NCI-H2196 (cell line): ENCODE data around the gene WWOX.
"Not testable (repeated sequence)": the region's sequence is repeated elsewhere in the genome, so short reads cannot be mapped to it uniquely, and the experiment has no call there.

ENCODE experiments used
- DNase-seq: peaks from one replicate; lab custom pipeline; 2025; ENCODE audit not compliant: unreplicated experiment; lab: John Stamatoyannopoulos, UW

WWOX gene

DNA sequence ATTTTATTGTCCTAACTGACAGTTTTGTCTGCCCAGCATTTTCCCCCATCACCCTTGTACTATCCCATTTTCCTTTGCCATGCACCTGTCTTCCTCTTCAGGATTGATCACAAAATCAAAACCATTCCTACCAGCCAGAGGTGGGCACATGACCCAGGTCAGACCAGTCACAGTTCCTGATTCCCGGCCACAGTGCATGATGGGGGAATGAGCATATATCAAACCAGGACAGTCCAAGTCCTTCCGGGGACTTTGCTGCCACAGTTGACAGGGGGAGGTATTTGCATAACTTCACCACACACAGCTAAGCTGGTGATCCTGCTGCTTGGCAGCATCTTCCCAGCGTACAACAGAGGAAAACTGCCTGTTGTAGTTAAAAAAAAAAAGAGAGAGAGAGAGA is 493.9 kb downstream of the WWOX start:
- no peak for DNase-seq

DNA sequence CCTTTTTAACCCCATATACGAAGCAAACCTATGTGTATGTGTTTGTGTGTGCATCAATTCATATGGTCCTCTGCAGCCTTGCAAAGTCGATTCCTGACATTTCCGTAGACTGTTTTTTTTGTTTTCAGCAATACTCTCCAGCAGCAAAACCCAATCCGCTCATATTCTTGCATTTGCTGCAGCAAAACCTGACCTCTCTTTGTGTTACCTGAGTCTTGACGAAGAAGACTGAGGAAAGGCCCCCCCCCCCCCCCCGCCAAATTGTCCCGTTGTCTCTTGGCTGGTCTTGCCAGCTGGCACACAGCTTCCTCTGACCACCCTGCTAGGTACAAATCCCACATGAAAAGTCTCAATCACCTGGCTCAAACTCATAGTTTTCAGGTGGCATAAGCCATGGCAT is 494.7 kb downstream of the WWOX start:
- DNase-seq = no peak

DNA sequence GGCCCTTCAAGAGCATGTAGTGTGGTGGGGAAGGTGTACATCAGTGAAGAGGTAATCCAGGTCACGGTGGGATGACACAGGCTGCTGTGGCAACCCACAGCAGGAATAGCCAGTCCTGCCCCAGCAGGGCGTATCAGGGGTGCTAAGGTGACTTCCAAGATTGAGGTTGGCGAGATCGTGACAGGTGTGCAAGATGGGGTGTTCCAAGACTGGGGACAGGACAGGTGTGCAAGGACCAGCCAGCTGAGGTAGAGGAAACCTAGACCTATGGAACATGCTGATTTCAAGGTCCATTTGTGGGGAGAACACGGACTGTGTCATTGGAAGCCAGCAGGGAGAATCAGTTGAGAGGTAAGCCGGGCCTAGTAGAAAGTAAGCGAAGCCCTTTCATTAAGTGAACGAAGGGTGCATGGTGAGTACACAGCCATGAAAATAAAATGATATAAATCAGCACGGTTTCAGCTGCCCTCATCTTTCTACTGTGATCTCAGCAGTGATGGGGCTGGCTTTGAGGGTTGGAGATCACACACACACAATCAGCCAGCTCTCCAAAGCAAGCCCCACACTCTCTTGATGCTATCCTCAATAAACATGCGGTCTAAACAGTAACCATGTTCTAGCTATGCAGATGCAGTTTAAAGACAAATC is 497.0 kb downstream of the WWOX start:
- DNase-seq = no peak

DNA sequence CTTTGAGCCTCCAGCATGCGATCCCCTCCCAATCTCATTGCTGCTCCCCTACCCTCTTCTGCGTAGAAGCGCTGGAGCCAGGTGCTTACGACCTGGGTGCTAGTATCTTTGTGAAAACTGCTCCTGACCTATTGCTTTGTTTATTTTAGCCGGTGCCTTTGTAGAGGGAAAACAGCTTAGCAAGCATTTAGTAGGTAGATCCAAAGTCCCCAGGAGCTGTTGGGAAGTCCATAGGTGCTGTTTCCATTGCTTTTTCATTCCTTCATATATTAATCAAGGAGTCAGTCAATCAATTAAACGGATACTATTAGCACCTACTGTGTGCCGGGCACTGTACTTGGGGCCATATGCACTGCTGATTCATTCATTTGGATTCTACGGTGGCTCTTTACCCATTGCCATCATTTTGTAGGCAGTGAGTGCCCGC is 497.6 kb downstream of the WWOX start:
- DNase-seq = no peak

DNA sequence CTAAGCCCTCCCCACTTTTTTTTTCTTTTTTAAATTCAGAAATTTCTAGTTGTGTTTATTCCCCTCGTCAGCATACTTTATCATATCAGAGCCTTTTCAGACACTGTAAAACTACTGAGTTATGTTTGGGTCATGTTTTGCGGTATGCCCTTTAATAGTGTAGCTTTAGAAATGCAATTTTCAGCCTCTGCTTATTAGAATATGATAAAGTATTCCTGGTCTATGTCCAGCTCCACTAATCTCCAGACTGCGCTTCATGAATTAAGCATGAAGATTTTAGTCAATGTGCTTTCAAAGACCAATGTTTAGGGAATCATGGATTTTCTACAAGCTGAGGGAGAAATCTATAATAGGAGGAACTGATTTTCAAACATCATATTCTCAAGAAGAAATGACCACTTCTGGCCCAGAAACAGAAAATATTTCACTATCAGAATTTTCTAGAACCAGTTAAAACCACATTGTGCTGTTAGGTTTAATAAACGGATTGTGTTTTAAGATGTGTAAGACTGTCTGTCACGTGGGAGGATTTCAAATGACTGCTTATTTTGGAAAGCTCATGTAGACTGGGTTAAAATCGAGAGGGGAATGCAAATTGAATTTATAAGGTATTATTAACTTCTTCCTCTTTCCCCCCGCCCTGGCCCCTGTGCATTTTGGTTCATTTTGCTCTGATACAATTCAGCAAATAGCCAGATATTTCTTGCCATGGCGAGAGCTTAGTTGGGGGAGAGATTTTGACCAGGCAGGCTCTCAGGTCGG is 498.5 kb downstream of the WWOX start:
- no peak for DNase-seq

DNA sequence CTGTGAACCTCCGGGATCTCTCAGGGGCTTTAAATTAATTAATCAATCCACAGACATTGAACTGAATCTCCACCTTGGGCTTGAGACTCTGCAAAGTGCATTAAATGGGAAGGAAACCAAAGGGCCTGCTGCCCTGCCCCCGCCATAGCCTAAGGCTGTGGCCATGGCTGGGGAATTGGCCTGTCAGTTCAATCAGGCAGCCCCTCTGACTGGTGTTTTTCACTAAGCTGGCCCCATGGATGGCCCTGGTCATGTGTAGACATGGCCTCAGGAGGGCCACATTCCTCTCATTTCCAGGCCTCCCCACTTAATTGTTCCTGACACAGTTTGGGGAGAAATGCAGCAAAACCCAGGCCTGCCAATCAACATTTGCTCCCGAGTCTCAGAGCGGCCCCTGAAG is 499.8 kb downstream of the WWOX start:
- DNase-seq = no peak

DNA sequence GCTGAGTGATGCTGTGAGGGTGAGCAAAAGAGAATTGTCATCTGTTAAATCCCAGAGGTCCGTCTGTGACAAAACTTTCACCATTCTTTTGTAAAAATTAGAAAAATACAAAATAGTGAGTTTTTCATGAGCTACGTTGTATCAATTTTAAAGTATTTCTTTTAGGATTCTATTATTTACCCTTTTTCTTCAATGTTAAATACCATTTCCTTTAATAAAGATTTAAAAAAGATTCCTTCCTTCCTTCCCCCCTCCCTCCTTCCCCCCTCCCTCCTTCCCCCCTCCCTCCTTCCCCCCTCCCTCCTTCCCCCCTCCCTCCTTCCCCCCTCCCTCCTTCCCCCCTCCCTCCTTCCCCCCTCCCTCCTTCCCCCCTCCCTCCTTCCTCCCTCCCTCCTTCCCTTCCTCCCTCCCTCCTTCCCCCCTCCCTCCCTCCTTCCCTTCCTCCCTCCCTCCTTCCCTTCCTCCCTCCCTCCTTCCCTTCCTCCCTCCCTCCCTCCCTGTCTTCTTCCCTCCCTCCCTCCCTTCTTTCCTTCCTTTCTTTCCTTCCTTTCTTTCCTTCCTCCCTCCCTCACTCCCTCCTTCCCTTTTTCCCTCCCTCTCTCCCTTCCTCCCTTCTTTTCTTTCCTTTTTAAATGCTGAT is 505.1 kb downstream of the WWOX start:
- not testable (repeated sequence) for DNase-seq

DNA sequence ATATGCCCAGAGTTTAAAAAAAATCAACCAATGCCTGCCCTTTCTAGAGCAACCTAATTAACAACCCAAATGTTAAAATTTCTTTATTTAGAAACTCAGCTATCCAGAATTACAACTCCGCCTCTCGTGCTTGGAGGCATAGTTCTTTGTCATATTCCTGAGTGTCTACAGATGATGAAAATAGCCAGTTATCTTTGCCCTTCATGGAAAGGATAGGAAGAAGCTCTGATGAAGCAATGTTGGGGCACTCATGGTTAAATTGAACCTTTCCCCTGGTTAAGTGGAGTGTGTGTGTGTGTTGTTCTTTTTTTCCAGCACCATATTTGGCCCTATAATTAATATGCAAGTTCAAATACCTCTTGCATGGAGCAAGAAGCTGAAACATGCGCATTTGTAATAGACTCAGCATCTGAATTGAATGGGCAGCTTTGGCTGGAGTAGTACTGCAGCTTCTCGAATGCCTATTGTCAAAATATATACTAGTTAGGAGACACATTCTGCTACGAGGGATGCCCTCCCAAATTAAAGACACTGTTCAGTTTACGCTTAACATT is 506.2 kb downstream of the WWOX start:
- no peak for DNase-seq

DNA sequence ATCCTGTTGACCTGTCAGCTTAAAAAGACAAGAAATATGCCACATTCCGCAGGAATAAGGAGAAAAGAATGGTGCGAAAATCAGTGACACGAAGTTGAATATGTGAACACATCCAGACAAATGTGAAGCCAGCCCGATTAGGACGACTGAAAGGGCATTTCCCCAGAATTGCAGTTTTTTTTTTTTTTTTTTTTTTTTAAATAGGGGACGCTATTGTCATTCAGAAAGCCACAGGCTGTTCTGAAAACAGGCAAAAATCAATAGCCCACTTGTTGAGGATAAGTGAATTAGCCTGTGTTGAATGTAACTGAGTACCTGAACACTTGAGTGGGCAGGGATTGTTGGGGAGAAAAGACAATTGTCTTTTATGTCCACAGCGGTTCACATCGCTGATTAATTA is 507.1 kb downstream of the WWOX start:
- no peak for DNase-seq

DNA sequence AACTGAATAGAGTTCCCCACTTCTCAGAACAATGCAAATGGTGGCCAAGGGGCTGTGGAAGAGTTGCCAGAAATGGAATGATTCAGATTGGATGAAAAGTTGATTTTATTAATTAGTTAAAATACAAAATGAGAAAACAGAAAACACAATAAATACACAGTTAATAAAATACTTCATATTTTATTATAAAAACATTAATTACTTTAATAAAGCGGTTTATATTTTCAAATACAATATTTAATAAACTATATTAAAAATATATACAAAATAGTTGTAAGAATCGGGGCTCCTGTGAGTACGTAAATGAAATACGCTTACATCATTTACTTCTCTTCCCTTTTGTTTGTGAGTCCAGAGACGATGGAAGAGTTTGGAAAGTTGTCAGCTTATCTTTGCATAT is 507.6 kb downstream of the WWOX start:
- DNase-seq = no peak

DNA sequence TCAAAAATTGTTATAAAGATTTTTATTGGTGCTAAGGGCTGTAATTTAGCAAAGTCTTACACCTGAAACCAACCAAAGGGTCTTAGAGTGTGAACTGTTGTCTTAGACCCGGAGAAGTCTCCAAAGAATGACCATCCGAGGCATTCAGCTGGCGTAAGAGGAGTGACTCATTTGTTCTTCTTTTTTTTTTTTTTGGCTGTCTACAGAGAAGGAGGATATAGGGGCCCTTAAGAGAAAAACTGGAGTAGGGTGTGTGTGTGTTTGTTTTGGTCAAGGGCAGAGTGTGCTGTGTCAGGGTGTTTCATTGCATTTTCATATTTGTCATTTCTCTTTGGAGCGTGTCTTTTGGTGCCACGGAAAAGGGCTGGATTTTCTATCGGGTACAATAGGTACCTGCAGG is 508.0 kb downstream of the WWOX start:
- no peak for DNase-seq

DNA sequence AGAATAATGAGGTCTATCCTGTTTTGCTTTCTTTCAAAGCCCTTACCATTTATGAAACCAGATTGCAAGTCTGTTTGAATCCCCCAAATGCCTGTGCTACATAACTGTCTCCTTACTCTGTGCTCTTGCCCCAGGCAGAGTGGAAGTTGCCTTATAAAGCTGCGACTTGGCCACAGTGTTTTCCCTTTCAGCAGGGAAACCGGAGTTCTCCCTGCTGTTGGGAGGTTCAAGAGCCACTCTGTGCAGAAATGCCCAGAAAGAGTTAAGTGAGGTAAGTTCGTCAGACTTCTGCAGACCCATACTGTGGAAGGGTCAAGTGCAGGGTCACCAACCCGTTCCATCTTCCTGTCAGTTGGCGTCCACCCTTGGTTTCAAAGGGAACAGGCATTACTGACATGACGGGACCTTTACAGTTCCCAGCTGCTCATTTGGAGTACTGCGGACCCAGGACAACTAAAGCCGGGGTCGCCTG is 508.9 kb downstream of the WWOX start:
- no peak for DNase-seq

DNA sequence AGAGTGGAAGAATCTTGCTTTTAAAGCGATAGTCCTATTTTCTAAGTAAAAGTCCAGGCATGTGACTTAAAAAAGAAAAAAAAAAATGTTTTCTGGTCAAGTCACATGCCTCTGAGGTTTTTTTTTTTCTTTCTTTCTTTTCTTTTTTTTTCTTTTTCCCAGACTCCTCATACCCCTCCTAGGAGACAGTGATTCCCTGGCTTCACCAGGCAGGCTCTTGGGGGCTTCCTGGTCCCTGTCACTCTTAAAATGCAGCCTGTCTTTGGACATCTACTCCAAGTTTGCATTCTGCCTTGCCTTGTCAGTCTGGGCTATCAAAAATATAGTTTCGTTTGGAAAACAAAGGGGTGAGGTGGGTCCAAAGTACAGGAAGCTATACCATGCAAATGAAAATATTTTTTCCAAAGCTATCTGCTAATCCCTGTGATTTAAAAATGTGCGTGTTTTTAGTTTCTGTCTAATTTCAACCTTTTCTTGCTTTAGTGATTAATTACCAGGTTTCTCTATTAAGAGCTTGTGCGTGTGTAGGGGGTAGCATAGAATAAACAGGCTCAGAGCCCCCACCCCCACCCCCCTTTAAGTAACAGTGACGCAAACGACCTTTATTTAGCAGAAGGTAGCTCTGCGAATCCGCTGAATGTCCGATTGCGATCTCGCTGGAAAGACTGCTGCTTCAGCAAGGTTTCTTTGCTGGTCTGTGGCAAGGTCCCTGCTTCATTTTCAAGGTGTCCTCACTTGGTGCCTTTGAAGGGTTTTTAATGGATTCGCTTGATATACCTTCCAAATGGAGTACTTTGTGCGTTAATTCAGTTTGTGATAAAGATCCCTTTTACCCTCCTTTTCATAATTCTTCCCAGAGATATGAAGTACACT is 510.2 kb downstream of the WWOX start:
- DNase-seq = no peak

DNA sequence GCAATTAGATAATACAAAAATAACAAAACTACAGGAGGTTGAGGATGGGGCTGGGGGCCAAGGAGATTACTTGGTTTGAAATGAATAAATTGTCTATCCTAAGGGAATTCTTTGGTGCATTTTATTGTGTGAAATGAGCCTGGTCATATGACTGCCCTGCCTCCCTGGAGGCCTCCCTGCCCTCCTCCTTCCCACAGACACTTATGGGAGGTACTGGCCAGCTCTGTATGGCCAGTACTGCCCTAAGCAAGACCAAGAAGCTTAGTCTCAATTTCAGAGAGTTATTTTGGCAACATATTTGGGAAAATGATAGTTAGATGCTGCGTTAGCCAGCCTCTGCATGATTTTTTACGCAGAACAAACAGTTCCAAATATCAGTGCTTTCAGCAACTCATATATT is 511.9 kb downstream of the WWOX start:
- no peak for DNase-seq

DNA sequence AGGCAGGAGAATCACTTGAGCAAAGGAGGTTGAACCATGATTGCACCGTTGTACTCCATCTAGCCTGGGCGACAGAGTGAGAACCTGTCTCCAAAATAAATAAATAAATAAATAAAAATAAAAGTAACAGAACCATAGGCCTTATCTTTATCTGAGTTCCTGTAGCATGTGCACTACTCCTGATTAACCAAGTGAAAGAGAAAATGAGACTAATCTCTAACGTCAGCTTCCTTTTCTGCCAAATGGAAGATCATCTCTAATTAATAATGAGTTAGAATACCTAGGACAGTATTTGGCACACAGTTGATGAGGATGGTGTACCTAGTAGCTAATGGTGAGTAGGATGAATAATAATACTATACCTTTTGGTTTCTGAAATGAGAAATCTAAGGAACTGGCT is 520.4 kb downstream of the WWOX start:
- no peak for DNase-seq

DNA sequence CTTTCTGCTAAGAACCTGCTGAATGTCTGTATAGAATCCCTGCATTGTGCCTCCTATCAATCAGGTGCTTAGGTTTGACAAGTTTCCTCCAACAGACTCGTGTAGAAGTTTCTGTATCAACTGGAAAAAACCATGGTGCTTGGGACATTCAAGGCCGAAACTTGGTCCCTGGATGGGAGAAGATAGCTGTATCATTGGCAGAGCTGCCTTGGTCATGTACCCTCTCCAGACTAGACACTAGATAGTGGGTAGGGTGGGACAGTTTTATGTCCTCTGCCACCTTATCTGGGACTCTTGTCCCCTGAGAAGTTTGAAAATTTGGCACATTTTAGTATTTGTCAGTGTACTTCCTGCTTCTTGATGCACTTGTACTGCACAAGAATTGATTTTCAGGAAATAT is 520.8 kb downstream of the WWOX start:
- no peak for DNase-seq

DNA sequence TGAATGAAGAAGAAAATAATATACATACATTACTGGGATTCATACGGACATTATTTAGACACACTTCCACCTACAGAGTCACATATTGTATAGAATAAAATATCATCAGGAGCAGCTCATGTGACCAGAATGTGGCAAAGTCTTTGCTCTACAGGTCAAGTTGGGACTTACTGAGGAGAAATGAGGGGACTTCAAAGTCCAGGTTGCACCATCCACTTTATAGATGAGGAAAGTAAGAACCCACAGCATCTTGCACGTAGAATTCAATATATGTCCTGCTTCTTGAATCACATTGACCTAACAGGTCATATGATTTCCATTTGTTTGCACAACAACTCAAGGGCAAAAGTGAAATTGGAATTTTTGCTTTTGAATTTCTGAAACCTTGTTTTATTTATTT is 524.3 kb downstream of the WWOX start:
- DNase-seq = no peak

DNA sequence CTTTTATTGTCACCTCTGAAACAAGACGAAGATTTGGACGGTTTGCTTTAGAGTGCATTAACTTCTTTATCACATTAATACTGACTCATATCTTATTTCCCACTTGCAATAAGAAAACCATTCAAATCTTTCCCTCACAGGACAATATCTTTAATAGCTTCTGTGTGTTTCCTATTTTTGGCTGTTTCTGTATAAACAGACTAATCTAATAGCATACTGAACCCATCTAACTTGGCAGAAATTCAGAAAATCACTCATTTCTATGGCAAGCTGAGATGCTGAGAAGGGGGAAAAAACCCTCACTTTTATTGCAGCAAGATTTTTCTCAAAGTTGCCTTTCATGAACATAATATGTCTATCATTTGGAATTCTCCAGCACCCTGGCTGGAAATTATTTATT is 524.9 kb downstream of the WWOX start:
- no peak for DNase-seq

DNA sequence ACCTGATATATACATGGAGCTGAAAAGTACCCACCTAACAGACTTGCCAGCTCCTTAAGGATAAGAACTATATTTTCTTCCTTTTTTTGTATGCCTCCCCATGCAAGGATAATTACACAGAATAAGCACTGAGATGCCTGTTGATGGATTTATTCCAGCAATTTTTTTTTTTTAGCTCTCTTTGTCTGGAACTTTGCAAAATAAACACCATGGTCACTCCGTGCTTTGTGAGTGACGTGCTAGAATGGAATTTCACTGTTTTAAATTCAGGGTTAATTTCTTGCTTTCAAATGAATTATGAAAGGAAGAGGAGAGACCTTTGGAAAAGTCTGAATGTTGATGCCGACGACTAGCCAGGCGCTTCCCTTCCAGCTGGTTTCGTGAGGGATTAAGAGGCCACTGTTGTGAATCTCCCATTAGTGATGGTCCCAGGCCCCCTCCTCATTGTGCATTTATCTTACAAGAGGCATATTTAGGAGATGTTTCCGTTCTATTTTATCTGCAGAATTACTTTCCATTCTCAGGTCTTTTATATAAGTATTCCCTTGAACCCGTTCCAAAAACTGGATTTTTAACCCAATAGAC is 529.1 kb downstream of the WWOX start:
- DNase-seq = no peak

DNA sequence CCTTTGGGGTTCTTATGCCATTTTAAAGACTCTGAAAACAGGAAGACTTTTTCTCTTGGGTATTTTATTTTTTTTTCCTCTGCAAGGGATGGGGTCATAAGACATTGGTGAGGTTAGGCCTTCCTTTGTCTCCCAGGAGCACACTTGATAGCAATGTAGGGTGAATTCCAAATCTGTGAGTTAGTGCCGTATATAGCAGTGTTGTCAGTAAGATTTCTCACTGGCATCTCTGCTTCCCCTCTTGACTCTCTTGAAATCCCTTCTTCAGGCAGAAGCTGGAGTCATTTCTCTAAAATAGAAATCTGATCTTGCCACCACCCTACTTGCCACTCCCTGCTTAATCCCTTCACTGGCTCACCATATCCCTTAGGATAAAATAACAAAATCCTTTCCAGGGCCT is 529.7 kb downstream of the WWOX start:
- DNase-seq = no peak

DNA sequence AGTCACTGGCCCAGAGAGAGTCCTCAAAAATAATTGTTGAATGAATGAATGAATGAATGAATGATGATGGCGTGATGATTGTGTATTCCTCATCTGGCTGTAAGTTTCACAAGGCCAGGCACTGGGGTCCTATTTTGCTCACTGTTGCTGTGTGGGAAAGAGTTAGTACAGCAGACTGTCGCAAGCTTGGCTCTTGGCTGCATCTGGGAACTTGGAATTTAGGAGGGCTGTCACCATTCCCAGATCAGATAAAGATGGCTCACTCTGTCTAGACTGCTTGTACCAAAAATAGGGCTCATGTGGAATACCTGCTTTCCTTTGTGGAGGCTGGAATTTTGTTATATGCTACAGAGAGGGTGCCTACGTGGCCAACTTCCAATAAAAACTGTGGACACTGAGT is 530.6 kb downstream of the WWOX start:
- DNase-seq = no peak
